SIG-M5 (cell line): ENCODE results near the gene FGFRL1.

Experiments
- DNase-seq: peaks from one replicate; lab custom pipeline; 2025; lab: John Stamatoyannopoulos, UW

Gene FGFRL1

GRCh38 chr4:1006856-1007255 lies 4.6 kb upstream of the FGFRL1 start:
- no peak for DNase-seq

GRCh38 chr4:1008840-1009541 lies 2.4 kb upstream of the FGFRL1 start:
- no peak for DNase-seq

GRCh38 chr4:1009542-1010394 lies 1.7 kb upstream of the FGFRL1 start:
- DNase-seq, result no peak

GRCh38 chr4:1010395-1011021 lies 918 bp upstream of the FGFRL1 start:
- DNase-seq, result peak; percentile 41

DNA sequence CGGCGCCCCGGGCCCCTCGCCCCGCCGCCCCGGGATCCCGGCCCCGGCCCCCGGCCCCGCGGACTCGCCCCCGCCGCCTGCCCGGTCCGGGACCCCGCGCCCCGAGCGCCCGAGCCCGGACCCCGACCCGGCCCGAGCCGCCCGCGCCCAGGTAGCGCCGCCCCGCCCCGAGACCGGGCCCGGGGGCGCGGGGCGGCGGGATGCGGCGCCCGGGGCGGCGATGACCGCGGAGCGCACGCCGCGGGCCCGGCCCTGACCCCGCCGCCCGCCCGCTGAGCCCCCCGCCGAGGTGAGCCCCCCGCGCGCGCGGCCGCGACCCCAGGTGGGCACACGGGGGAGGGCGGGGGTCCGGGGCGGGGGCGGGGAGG lies 224 bp downstream of the FGFRL1 start:
- no peak for DNase-seq

DNA sequence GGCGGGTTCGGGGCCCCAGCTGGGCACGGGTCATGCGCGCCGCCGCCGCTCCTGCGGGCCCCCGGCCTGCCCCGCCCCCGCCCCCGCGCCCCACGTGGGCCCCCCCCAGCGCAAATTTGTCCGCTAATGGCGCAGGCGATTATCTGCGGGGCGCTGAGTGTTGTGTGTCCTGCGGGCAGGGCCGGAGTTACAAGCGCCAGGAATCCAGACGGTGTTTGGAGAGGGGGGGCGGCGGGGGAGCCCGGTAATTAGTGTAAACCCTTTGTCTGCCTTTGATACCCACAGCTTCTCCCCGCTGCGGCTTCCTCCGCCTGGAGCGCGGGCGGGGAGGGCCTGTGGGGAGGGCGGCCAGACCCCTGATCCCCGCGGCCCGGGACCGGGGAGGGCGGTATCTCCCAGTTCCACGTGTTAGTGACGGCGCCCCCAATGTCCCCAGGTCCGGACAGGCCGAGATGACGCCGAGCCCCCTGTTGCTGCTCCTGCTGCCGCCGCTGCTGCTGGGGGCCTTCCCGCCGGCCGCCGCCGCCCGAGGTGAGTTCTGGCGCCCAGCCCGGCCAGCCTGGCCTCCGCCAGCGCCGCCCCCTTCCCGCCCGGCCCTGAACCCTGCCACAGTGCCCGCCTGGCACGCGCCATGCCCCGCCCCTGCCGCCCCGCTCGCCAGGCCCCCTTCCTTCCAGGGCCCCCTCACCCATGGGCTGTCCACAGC lies 761 bp downstream of the FGFRL1 start:
- no peak for DNase-seq

DNA sequence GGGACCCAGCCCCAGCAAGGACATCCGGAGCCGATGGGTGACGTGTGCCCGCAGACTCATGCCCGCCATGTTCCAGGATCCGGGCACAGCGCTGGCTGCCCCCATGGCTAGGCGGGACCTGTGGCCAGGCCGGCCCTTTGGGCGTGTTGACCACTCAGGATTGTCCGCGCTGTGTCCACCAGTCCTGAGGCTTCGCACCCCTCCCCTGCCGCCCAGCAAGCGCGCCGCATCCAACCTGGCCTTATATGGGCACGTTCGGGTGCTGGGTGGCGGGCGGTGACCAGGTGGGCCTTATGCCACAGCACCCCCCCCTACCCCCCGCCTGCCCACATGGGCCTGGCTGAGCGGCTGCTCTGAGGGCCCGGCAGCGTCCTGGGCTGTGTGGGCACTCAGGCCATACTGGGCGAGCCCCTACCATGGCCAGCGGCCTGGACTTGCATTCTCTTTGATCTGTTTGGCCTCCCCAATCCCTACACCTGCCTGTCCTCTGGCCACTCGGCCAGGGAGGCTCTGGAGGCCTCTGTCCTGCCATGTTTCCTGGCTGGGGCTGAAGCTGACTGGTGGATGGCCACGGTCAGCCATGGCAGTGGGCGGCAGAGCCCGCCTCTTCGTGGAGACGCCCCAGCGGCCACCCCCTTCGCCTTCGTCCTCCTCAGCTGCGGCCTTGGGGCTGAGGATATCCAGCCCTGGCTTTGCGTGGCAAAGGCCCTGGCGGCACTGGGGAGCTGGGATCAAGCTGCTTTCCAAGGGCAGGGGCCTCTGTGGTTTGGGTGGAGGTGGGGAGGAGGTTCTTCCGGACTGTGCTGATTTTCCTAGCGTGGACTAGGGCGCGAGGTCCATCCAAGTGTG lies 2.0 kb downstream of the FGFRL1 start:
- DNase-seq, result no peak

GRCh38 chr4:1014291-1015167 lies 3.1 kb downstream of the FGFRL1 start:
- DNase-seq, result no peak

- no peak for DNase-seq
Observed at GRCh38 chr4:1015179-1015578, 3.8 kb downstream of the FGFRL1 start.

- DNase-seq, result no peak
Observed at GRCh38 chr4:1015746-1016145, 4.3 kb downstream of the FGFRL1 start.

GRCh38 chr4:1017211-1017610 lies 5.8 kb downstream of the FGFRL1 start:
- DNase-seq, result no peak

- no peak for DNase-seq
Observed at GRCh38 chr4:1017706-1018105, 6.3 kb downstream of the FGFRL1 start.

- no peak for DNase-seq
Observed at GRCh38 chr4:1018147-1019020, 7.0 kb downstream of the FGFRL1 start.

GRCh38 chr4:1019320-1019719 lies 7.9 kb downstream of the FGFRL1 start:
- no peak for DNase-seq

- no peak for DNase-seq
Observed at GRCh38 chr4:1019729-1020470, 8.5 kb downstream of the FGFRL1 start.

- no peak for DNase-seq
Observed at GRCh38 chr4:1021386-1022050, 10.1 kb downstream of the FGFRL1 start.

DNA sequence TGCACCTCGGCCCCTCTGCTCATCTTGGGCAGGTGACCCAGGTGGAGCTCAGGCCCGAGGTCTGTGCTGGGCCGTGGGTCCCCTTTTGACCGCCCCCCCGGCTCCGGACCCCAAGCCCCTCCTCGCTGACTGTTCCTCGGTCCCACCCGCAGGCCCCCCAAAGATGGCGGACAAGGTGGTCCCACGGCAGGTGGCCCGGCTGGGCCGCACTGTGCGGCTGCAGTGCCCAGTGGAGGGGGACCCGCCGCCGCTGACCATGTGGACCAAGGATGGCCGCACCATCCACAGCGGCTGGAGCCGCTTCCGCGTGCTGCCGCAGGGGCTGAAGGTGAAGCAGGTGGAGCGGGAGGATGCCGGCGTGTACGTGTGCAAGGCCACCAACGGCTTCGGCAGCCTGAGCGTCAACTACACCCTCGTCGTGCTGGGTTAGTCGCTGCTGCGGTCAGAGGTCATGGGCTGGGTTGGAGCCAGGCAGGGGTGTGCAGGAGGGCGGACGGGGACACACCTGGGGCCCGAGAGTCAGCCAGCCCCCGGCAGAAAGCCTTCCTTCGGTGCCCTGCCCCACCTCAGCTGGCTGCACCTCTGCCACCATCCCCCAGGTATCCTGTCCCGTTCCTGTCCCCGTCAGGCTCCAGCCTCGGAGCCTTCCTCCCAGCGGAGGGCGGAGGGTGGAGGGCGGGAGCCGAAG lies 10.8 kb downstream of the FGFRL1 start:
- DNase-seq, result no peak

DNA sequence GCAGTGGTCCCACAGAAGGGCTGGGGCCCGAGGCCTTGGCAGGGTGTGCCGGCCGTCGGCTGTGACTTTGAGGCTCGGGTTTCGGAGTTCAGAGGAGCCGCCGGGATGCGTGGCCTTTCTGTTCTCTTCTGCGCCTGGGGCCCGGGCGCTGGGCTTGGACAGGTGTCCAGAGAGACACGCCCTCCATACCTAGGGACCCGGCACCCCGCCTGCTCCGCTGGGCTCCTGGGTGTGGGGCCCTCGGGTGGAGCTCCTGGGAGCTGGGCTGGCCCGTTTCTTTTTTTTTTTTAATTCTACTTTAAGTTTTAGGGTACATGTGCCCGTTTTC lies 11.3 kb downstream of the FGFRL1 start:
- no peak for DNase-seq
